Thyroid gland (tissue), 4 donors: ENCODE data around the gene TMBIM6. TPM values are rescaled to one million over a fixed set of nuclear protein-coding genes. Genes with fewer than 3 reads are reported as not detected.

Source experiments
- DNase-seq, 2 donors: peaks; one replicate each; pipeline ENCODE4 v3.0.0-alpha.2; 2019
- H3K27ac ChIP-seq, 3 donors: fragments of 200-600 bp; sonication (generic); 1 replicate in 2 of 3; 2 replicates in 1 of 3; pipeline ENCODE4 v1.5.1; 2016 to 2019; ENCODE audit warnings: mild to moderate bottlenecking in 1 of 3, moderate library complexity in 1 of 3
- H3K27me3 ChIP-seq: fragments of 200-600 bp; sonication (generic); one replicate; pipeline ENCODE4 v1.5.1; 2019
- H3K36me3 ChIP-seq, 2 donors: fragments of 200-600 bp; sonication (generic); one replicate each; pipeline ENCODE4 v1.5.1; 2016 to 2019
- H3K4me1 ChIP-seq, 2 donors: fragments of 200-600 bp; sonication (generic); one replicate each; pipeline ENCODE4 v1.5.1; 2017 to 2019
- H3K4me3 ChIP-seq, 3 donors: fragments of 200-600 bp; sonication (generic); replicated peaks in 1 of 3; 1 replicate in 2 of 3; 2 replicates in 1 of 3; pipeline ENCODE4 v1.5.1; 2016; ENCODE audit warnings: mild to moderate bottlenecking in 1 of 3
- H3K9me3 ChIP-seq: fragments of 200-600 bp; sonication (generic); one replicate; pipeline ENCODE4 v1.5.1; 2017
- POLR2A ChIP-seq, 2 donors: fragments of 450-650 bp; IDR thresholded peaks; one replicate each; pipeline ENCODE4 v1.6.1; 2017; ENCODE audit warnings: antibody characterized with exemption in 2 of 2, mild to moderate bottlenecking in 2 of 2, moderate library complexity in 1 of 2
- WGBS, 2 donors: methylation state at CpG; one replicate each; pipeline ENCODE4 v1.1.5; 2017; 5-methylcytosine and 5-hydroxymethylcytosine counted together
- intact Hi-C: fragments of 100-400 bp; cut with DNase I; formaldehyde crosslinking; loops from one replicate; pipeline ENCODE4 v1.15.1; 2023
- total RNA-seq, 4 donors: library from RNA; depleted of rRNA; stranded (reverse); fragments of >200 nt; gene quantifications; one replicate each; pipeline ENCODE4 v1.2.3, GENCODE V29; 2016
- TF ChIP-seq, protein P1 (sequence below), 6 experiments: fragments of 200-600 bp in 3 of 6; fragments of 450-650 bp in 3 of 6; sonication (generic) in 3 of 6; IDR thresholded peaks; one replicate each; pipeline ENCODE4 v1.5.1; 2016 to 2019; ENCODE audit warnings: antibody characterized with exemption in 6 of 6, mild to moderate bottlenecking in 2 of 6, inconsistent platforms in 1 of 6, moderate library complexity in 1 of 6

The TMBIM6 gene
- total RNA-seq, 4 donors from 2014 or later = 745 to 1,019 (median 804) TPM

DNA sequence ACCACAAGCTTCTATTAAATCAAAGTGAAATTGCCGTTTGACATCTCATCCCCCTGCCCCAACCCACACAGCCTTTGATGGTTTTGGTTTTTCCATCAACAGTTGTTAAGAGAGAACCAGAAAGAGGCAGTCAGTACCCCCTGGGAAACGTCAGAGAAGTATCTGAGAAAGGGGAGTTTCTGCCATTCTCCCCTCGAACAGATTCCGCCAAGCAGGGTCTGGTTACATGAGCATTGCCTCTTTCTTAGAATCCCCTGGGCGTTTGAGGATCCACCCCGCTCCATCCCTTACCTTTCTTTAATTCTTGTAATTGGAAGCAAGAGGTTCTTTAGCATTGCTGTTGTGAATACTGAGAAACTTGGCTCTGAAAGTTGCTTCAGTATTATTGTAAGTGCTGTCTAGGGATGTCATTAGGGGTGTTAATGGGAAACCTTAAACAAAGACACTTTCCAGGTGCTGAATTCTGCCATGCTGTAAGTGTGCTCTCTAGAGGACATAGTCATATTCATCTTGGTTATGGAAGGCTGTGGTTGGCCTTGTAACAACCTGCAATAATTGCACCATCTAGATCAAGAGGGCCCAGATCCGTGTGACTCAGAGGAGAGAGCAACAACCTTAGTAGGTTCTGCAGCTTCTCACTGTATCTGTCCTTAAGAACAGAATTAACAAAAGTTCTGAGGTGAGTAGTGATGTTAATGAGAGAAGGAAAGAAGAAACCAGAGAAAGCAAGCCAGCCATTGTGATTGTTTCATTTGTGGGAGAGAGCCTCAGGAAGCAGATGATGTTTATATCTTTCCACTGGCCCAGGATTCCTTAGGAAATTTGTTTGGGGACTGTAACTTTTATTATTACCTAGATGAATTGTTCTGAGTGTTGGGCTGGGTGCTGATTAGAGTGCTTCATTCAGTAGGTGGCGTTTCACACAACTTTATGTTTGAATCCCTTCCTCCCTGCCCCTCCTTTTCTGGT is 9.0 kb downstream of the TMBIM6 start:
- H3K4me1 ChIP-seq = peaks cover 37 to 41% of the 10 kb centered on the region in 2 donors
- no peak for DNase-seq
- no peaks in the 10 kb centered on the region for H3K27me3 ChIP-seq
- intact Hi-C loops = no loop called here
- no peak for TF ChIP-seq POLR2A (IDR thresholded peaks at IDR 0.05)
- no peak overlapping the region for H3K4me3 ChIP-seq
- peaks cover 27 to 29% of the 10 kb centered on the region in 2 donors for H3K36me3 ChIP-seq
- no peak overlapping the region for H3K27ac ChIP-seq
- 68 to 73% methylated on average over 8 of the region's 8 CpGs for WGBS, 2 donors
- no peaks in the 10 kb centered on the region for H3K9me3 ChIP-seq

DNA sequence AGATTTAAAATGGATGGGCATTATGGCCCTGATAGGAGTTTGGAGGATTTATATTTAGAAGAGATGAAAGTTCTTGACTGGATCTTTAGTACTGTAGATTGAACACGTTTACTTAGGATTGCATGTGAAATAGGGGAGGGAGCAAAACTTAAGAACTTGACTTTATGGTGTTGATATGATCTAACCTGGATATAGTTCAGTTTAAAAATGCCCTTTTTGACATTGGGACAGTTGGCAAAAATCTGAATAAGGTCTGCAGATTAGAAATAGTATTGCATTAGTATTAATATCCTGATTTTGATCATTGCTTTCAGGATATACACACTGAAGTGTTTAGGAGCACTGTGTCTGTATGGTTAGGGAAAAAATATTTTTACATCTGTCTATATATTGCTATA is 9.6 kb downstream of the TMBIM6 start:
- intact Hi-C loops = no loop called here
- Histone ChIP-seq H3K4me3 (no peak overlapping the region), H3K36me3 (peaks cover 34 to 36% of the 10 kb centered on the region in 2 donors), H3K27me3 (no peaks in the 10 kb centered on the region), H3K27ac (no peak overlapping the region), H3K9me3 (no peaks in the 10 kb centered on the region), H3K4me1 (peaks cover 37 to 41% of the 10 kb centered on the region in 2 donors)
- DNase-seq = no peak
- TF ChIP-seq, protein P1, sequence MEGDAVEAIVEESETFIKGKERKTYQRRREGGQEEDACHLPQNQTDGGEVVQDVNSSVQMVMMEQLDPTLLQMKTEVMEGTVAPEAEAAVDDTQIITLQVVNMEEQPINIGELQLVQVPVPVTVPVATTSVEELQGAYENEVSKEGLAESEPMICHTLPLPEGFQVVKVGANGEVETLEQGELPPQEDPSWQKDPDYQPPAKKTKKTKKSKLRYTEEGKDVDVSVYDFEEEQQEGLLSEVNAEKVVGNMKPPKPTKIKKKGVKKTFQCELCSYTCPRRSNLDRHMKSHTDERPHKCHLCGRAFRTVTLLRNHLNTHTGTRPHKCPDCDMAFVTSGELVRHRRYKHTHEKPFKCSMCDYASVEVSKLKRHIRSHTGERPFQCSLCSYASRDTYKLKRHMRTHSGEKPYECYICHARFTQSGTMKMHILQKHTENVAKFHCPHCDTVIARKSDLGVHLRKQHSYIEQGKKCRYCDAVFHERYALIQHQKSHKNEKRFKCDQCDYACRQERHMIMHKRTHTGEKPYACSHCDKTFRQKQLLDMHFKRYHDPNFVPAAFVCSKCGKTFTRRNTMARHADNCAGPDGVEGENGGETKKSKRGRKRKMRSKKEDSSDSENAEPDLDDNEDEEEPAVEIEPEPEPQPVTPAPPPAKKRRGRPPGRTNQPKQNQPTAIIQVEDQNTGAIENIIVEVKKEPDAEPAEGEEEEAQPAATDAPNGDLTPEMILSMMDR (IDR thresholded peaks at IDR 0.05) = no peak
- TF ChIP-seq POLR2A (IDR thresholded peaks at IDR 0.05) = no peak
- WGBS, 2 donors = 51 to 64% methylated on average over 1 of the region's 1 CpG

DNA sequence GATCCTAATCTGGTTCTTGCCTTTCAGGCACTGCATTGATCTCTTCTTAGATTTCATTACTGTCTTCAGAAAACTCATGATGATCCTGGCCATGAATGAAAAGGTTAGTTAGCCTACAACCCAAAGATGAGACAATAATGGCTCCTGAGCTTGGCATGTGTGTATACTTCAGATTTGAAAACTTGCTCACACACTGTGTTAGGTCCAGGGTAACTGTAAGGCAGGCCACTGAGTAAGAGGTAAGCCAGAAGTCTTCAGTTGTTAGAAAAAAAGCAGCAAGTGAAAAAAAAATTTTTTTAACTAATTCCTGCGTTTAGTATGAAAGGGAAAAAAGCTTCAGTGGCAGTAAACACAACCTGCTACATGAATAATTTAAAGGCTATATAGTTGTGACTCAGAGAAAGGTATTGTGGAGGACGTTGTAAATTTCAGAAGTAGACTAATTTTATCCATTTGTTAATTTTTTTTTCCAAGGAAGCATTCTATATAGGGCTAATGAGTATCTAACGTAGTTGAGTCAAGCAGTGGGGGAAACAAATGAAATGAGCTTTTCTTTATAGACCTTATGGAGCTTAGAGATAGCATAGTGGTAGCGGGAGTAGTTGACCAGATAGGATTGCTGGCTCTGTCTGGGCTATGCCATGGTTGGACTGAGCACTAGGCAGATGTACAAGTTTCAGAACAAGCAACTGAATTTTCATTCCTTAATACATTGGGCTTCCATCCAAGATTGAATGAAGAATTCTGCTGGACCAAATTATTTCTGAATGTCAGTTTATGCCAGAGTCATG is 20.5 kb downstream of the TMBIM6 start:
- TF ChIP-seq, protein P1 (IDR thresholded peaks at IDR 0.05) = no peak
- no peak for TF ChIP-seq POLR2A (IDR thresholded peaks at IDR 0.05)
- Histone ChIP-seq H3K27me3 (no peaks in the 10 kb centered on the region), H3K4me3 (no peak overlapping the region), H3K27ac (no peak overlapping the region), H3K36me3 (peaks cover 78 to 82% of the 10 kb centered on the region in 2 donors), H3K4me1 (no peaks in the 10 kb centered on the region), H3K9me3 (no peaks in the 10 kb centered on the region)
- 83 to 91% methylated on average over 4 of the region's 4 CpGs for WGBS, 2 donors
- DNase-seq = no peak
- intact Hi-C loops = no loop called here

DNA sequence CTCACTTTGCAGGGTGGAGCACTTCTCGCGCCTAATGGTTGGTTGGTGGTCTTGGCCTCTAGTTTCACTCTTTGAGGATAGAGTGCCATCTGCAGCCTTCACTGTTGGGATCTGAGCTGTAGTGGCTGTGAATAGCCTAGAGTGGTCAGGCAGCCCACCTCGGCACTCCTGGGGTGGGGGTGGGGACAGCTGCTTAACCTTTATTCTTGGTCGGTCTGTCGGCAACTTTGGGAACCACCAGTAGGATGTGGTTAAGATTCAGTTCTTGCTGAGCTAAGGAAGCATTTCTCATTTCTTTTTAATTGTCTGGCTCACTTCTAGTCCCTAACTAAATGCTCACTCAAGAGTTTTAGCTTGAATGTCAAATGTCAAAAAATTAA is 21.1 kb downstream of the TMBIM6 start:
- DNase-seq = no peak
- Histone ChIP-seq H3K4me1 (no peaks in the 10 kb centered on the region), H3K9me3 (no peaks in the 10 kb centered on the region), H3K36me3 (peaks cover 73 to 76% of the 10 kb centered on the region in 2 donors), H3K27me3 (no peaks in the 10 kb centered on the region), H3K4me3 (no peak overlapping the region), H3K27ac (no peak overlapping the region)
- TF ChIP-seq, protein P1 (IDR thresholded peaks at IDR 0.05) = no peak
- TF ChIP-seq POLR2A (IDR thresholded peaks at IDR 0.05) = no peak
- intact Hi-C loops = no loop called here
- 86 to 91% methylated on average over 5 of the region's 5 CpGs for WGBS, 2 donors

DNA sequence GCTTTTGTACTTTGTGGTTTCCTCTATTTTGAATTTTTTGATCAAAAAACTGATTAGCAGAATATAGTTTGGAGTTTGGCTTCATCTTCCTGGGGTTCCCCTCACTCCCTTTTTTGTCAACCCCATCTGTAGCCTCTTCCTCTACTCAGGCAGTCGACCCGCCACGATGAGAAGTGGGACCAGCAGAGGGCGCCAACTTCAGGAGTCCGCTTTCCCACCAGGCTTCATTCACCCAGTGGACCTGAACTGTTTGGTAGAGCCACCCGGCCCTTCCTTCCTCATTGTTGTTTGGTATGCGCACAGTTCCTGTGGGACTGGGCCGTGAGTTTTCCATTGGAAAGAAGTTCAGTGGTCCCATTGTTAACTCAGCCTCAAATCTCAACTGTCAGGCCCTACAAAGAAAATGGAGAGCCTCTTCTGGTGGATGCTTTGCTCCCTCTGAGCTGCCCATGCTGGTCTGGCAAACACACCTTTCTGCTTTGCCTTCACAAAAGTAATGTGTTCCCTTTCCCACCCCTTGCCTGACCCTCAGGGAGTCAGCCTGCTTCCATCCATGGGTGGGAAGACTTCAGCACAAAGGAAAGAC is 21.7 kb downstream of the TMBIM6 start:
- H3K36me3 ChIP-seq = peaks cover 66 to 69% of the 10 kb centered on the region in 2 donors

More for the DNA sequence above, 21.7 kb downstream of the TMBIM6 start:
- Histone ChIP-seq H3K4me1 (no peaks in the 10 kb centered on the region), H3K27ac (peak overlapping the region in 1 of 3 donors; percentile 4), H3K9me3 (no peaks in the 10 kb centered on the region), H3K4me3 (no peak overlapping the region), H3K27me3 (no peaks in the 10 kb centered on the region)
- WGBS, 2 donors = 28 to 34% methylated on average over 8 of the region's 8 CpGs
- intact Hi-C loops = no loop called here
- DNase-seq = peak; percentile 65 to 70
- TF ChIP-seq POLR2A (IDR thresholded peaks at IDR 0.05) = no peak
- TF ChIP-seq, protein P1 (IDR thresholded peaks at IDR 0.05) = peak in 5 of 6 experiments; percentile 31 to 65 (median 41)
